ACC112 (cell line): ENCODE measurements around the gene CDC37L1.
"Not testable (repeated sequence)": the region's sequence is repeated elsewhere in the genome, so short reads cannot be mapped to it uniquely, and the experiment has no call there.

Experiments
- H2AFZ ChIP-seq: fragments of 200-600 bp; sonication (generic); one replicate; pipeline ENCODE4 v1.6.0; 2017; ENCODE audit warnings: antibody characterized with exemption, low read length; ENCODE audit not compliant: unreplicated experiment
- H3K27ac ChIP-seq: fragments of 200-600 bp; sonication (generic); 2 replicates; pipeline ENCODE4 v1.5.1; 2014; ENCODE audit warnings: low read depth, mild to moderate bottlenecking, antibody characterized with exemption, low read length, moderate library complexity
- H3K27me3 ChIP-seq: fragments of 200-600 bp; sonication (generic); 2 replicates; pipeline ENCODE4 v1.6.1; 2014; ENCODE audit warnings: mild to moderate bottlenecking, antibody characterized with exemption, low read length, moderate library complexity, mixed read lengths; ENCODE audit not compliant: insufficient read depth
- H3K36me3 ChIP-seq: fragments of 200-600 bp; sonication (generic); 2 replicates; pipeline ENCODE4 v1.6.1; 2016; ENCODE audit warnings: mild to moderate bottlenecking, antibody characterized with exemption, low read length, moderate library complexity, mixed read lengths; ENCODE audit not compliant: insufficient read depth
- H3K4me1 ChIP-seq: fragments of 200-600 bp; sonication (generic); one replicate; pipeline ENCODE4 v1.6.1; 2016; ENCODE audit warnings: low read length, mixed read lengths; ENCODE audit not compliant: insufficient read depth, unreplicated experiment, control insufficient read depth
- H3K4me3 ChIP-seq: fragments of 200-600 bp; sonication (generic); 2 replicates; pipeline ENCODE4 v1.5.1; 2014; ENCODE audit warnings: mild to moderate bottlenecking, low read depth, low read length
- H3K79me2 ChIP-seq: fragments of 200-600 bp; sonication (generic); one replicate; pipeline ENCODE4 v1.6.0; 2016; ENCODE audit warnings: low read length; ENCODE audit not compliant: control insufficient read depth, unreplicated experiment, insufficient read depth

CDC37L1 gene

DNA sequence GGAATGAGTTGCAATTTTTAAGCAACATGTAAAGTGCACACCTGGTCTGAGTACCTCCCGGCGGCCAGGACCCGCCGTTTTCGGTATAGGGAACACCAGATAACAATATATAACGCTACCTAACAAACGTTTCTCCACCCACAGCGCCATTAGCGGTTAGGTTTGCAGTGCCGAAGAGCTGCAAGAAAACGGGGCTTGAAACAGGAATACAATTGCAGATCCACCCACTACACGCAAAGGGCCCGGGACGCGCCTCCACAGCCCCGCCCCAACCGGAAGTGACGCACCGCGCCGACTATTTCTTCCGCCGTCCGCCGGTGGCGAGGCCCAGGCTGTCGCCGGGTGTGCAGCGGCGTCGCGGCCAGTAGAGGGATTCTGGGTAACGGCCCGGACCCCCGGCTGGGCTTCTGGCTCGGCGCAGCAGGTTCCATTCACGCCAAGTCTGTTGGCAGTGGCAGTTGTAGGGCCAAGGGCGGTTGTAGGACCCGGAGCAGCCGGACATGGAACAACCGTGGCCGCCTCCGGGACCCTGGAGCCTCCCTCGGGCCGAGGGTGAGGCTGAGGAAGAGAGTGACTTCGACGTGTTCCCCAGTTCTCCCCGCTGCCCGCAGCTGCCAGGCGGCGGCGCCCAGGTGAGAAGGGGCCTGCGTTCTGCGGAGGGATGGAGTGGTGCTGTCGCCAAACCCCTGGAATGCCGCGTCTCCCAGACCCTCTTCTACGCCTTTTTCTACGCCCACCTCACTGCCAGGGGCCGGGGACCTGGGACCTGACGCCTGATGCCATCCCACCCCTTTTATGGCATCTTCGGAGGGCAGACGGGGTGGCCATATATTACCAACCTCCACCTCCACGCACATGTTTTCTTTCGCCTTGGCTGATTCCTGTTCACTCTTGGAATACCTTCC lies at the start of gene CDC37L1:
Gene CDC37L1 (plus strand): TSS at position 302 of the 905 bp plus-strand sequence. CDS start 199 bp downstream, at position 501.
- H3K4me1 ChIP-seq: peaks cover 21% of the 10 kb centered on the region
- H2AFZ ChIP-seq: peak within 1 kb of the TSS; percentile 94
- H3K79me2 ChIP-seq: peaks cover 35% of the 10 kb centered on the region
- no peaks in the 10 kb centered on the region for H3K27me3 ChIP-seq
- peak within 1 kb of the TSS; percentile 96 for H3K4me3 ChIP-seq
- peak within 1 kb of the TSS; percentile 84 for H3K27ac ChIP-seq
- H3K36me3 ChIP-seq: peaks cover 3% of the 10 kb centered on the region; the same call in 1 of the 2 replicates

DNA sequence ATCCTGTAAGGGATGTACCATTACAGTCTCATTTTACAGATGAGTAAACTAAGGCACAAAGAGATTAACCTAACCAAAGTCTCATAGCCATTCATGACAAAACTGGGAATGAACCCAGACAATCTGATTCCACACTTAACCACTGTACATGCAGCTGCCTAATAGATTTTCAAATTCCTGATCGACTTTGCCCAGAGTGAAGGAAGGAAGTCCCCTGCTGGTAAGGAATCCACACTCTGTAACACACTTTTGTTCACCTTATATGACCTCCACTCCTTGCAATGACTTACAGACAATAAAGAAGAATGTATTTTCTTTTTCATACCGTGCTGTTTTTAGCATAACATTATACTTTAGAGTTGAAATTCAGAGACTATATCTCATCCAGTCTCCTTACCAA lies 48.5 kb upstream of the CDC37L1 start:
- Histone ChIP-seq H3K27ac (no peak overlapping the region), H2AFZ (no peak overlapping the region), H3K79me2 (no peaks in the 10 kb centered on the region), H3K27me3 (no peaks in the 10 kb centered on the region), H3K4me3 (no peak overlapping the region), H3K36me3 (no peaks in the 10 kb centered on the region), H3K4me1 (no peaks in the 10 kb centered on the region)

DNA sequence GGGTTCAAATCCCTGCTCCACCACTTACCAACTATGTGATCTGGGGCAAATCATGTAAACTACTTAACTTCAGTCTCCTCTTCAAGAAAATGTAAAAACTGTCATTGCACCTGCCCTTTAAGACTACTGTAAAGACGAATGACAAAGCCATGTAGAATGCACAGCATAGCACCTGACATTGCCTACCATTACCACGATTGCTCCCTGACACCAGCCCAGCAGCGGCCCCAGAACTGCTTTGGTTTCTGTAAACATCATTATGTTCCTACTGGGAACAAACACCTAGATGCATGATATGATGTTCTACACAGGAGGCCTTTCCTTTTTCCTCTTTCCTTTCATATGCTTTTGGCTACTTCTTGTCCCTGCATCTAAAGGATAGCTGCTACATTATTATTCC lies 40.4 kb upstream of the CDC37L1 start:
- H3K4me1 ChIP-seq: no peaks in the 10 kb centered on the region
- no peaks in the 10 kb centered on the region for H3K79me2 ChIP-seq
- no peaks in the 10 kb centered on the region for H3K36me3 ChIP-seq
- H3K27me3 ChIP-seq: no peaks in the 10 kb centered on the region
- H3K4me3 ChIP-seq: no peak overlapping the region
- H2AFZ ChIP-seq: no peak overlapping the region
- no peak overlapping the region for H3K27ac ChIP-seq

DNA sequence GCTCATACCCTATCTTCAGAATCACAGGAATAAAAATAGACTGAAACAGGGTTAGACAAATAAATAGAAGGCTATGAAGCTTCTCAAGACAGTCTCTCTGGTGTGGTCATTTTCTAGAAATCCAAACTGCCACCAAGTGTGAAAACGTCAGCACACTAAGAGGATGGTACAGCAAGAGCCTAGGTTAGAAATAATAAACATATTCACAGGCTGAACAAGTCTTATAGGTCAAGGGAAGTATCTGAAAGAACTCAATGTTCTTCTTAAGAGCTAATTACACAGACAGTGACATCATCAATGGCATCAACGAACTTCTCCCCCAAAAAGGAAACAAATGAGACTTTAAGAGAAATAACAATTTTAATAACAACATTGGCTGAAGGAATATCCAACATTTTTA lies 39.9 kb upstream of the CDC37L1 start:
- Histone ChIP-seq H2AFZ (peak overlapping the region; percentile 18), H3K4me3 (no peak overlapping the region), H3K27ac (no peak overlapping the region), H3K79me2 (no peaks in the 10 kb centered on the region), H3K36me3 (no peaks in the 10 kb centered on the region), H3K27me3 (no peaks in the 10 kb centered on the region), H3K4me1 (no peaks in the 10 kb centered on the region)

DNA sequence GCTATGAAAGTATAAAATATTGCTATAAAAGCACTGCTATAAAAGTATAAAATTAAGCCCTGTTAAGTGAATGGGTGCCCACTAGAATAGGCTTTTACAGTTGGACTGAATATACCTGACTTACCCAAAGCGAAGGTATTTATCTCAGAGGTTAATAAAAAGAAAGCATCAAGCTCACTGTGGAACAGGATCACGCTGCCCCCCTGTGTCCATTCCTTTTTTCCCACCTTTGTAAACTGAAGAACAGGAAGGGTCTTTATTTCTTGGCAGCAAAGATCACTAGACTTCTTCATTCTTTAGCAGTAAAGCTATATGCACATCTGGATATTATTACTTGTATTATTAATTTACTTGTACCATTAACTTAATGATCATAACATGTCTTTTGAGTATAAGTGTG lies 39.3 kb upstream of the CDC37L1 start:
- Histone ChIP-seq H3K27me3 (no peaks in the 10 kb centered on the region), H3K36me3 (no peaks in the 10 kb centered on the region), H3K4me3 (no peak overlapping the region), H2AFZ (no peak overlapping the region), H3K4me1 (no peaks in the 10 kb centered on the region), H3K79me2 (no peaks in the 10 kb centered on the region), H3K27ac (no peak overlapping the region)

DNA sequence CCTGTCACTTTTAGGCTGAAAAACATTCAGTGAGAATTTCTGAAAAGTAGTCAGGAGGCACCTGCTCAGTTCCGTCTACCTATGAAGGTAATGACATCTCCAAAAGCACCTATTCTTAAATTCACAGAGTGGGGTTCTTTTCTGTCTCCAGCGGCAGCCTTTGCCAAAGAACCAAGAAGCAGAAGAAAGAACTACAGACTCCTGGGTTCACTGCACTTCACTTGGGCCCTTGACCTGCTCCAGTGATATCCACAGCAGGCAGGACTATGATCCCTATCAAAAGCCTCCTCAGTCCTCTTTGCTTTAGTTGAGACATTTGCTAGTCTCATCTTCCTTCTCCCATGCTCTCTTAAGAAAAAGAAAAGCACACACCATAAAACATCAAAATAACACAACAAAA lies 37.0 kb upstream of the CDC37L1 start:
- H2AFZ ChIP-seq: no peak overlapping the region
- no peaks in the 10 kb centered on the region for H3K4me1 ChIP-seq
- no peak overlapping the region for H3K4me3 ChIP-seq
- no peaks in the 10 kb centered on the region for H3K36me3 ChIP-seq
- H3K79me2 ChIP-seq: no peaks in the 10 kb centered on the region
- no peak overlapping the region for H3K27ac ChIP-seq
- no peaks in the 10 kb centered on the region for H3K27me3 ChIP-seq

DNA sequence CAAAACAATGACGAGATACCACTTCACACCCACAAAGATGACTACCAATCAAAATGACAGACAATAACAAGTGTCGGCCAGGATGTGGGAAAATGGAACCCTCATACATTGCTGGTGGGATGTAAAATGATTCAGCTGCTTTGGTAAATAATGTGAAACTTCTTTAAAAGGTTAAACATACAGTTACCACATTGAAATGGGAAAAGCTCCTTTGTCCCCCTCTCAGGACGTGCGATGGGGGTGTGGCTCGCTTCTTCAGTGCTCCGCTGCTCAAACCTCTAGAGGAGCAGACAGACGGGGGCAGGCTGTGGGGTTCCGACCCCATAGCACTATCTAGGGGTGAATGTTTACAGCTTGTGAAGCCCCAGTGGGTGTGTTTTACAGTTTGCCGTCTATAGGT lies 25.3 kb upstream of the CDC37L1 start:
- Histone ChIP-seq H3K27ac (no peak overlapping the region), H3K36me3 (no peaks in the 10 kb centered on the region)

DNA sequence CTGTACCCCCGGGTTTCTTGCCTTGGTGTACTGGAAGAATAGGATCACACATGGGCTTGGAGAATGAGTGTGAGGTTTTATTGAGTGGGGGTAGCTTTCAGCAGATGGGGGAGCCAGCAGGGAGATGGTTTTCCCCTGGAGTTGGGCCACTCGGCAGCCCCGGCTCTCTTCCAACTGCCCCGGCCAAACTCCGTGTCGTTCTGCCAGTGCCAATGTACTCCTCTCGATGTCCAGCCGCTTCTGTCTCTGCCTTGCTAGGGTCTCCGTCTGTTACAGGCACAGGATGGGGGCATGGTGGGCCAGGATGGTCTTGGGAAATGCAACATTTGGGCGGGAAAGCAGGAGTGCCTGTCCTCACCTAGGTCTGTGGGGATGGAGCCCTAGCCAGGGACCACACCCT lies 24.8 kb upstream of the CDC37L1 start:
- H2AFZ ChIP-seq: no peak overlapping the region
- no peaks in the 10 kb centered on the region for H3K4me1 ChIP-seq
- H3K79me2 ChIP-seq: no peaks in the 10 kb centered on the region
- no peaks in the 10 kb centered on the region for H3K27me3 ChIP-seq
- H3K27ac ChIP-seq: no peak overlapping the region
- no peak overlapping the region for H3K4me3 ChIP-seq
- no peaks in the 10 kb centered on the region for H3K36me3 ChIP-seq

More for the DNA sequence above, 25.3 kb upstream of the CDC37L1 start:
- no peaks in the 10 kb centered on the region for H3K27me3 ChIP-seq
- no peaks in the 10 kb centered on the region for H3K79me2 ChIP-seq
- H2AFZ ChIP-seq: no peak overlapping the region
- no peak overlapping the region for H3K4me3 ChIP-seq
- no peaks in the 10 kb centered on the region for H3K4me1 ChIP-seq

DNA sequence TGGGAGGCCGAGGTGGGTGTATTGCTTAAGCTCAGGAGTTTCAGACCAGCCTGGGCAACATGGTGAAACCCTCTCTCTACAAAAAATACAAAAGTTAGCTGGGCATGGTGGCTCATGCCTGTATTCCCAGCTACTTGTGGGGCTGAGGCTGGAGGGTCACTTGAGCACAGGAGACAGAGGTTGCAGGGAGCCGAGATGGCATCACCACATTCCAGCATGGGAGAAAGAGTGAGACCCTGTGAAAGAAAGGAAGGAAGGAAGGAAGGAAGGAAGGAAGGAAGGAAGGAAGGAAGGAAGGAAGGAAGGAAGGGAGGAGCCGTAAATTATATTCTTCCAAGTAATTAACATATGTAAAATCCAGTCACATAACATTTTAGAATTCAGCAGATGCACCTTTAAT lies 23.2 kb upstream of the CDC37L1 start:
- not testable (repeated sequence) for H3K27me3 ChIP-seq, H3K27ac ChIP-seq, H3K79me2 ChIP-seq, H3K4me1 ChIP-seq, H3K4me3 ChIP-seq, H3K36me3 ChIP-seq, H2AFZ ChIP-seq

DNA sequence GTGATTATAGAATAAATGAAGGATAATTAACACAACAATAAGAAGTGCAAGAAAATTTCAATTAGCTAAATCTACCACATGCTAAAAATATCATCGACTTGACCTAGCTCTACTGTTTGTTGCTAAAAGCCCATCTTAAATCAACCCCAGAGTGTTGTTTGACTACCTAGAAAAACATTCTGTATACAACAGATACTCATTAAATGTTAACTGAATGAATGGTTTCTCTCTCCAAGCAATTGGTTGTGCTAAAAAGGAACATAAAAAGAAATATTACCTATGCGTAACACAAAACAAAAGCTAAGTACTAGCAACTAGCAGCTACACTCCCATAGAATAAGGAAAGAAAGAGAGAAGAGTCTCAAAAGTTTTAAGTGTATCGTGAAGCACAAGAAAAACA lies 22.7 kb upstream of the CDC37L1 start:
- no peaks in the 10 kb centered on the region for H3K27me3 ChIP-seq
- H3K27ac ChIP-seq: no peak overlapping the region
- no peaks in the 10 kb centered on the region for H3K79me2 ChIP-seq
- no peak overlapping the region for H2AFZ ChIP-seq
- peaks cover 5% of the 10 kb centered on the region for H3K4me1 ChIP-seq
- H3K36me3 ChIP-seq: no peaks in the 10 kb centered on the region
- no peak overlapping the region for H3K4me3 ChIP-seq

DNA sequence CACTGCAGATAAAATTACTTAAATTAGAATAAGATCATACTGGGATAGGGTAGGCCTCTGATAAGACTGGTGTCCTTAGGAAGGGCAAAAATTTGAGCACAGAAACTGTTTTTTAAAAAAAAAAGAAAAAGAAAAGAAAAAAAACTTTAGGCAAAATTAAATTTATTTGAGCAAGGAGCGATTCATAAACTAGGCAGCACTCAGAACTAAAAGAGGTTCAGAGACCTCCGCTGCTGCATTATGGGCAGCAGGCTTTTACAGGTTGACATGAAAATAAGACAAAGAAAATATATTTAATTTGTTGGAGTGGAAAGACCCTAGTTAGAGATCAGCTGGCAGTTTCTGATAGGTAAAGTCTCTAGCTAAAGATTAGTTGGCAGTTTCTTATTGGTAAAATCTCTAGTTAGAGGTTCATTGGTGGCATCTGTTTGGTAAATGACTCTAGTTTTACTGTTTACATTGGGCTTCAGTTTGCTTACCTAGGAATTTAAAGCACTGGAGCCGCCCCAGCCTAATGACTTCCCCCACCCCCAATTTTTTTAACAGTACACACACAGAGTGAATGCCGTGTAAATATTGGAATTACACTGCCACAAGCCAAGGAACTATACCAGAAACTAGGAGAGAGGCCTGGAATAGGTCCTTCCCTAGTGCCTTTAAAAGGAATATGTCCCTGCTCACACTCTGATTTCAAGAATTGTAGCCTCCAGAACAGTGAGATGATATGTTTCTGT lies 21.8 kb upstream of the CDC37L1 start:
- Histone ChIP-seq H3K4me1 (peaks cover 5% of the 10 kb centered on the region), H3K4me3 (no peak overlapping the region), H3K27ac (no peak overlapping the region), H3K27me3 (no peaks in the 10 kb centered on the region), H3K79me2 (no peaks in the 10 kb centered on the region), H3K36me3 (no peaks in the 10 kb centered on the region), H2AFZ (no peak overlapping the region)
